A549 (cell line): Measurements from ENCODE around the gene NDUFS8. TPM values are rescaled to one million over a fixed set of nuclear protein-coding genes. Genes with fewer than 3 reads are reported as not detected.

Experiments
- ATAC-seq, 2 experiments: fragments of 200-7000 bp in 1 of 2; fragments of >200 bp in 1 of 2; cut with Nextera tagmentation in 1 of 2; cut with Tn5 transposase in 1 of 2; 3 replicates each; pipeline versions ENCODE4 v1.8.0 to v1.9.1; 2018 to 2020; ENCODE audit warnings: mild to moderate bottlenecking in 1 of 2, moderate library complexity in 1 of 2
- CTCF ChIA-PET: fragments of 300-600 bp; sonication (Branson Sonifier 250); formaldehyde crosslinking; extraction: SDS; loops from one replicate; lab custom pipeline; 2021; ENCODE audit warnings: antibody characterized with exemption, inconsistent platforms; lab: Yijun Ruan, JAX
- POLR2A ChIA-PET: fragments of 350-600 bp; formaldehyde crosslinking; extraction: SDS; loops from one replicate; lab custom pipeline; 2021; ENCODE audit warnings: antibody characterized with exemption, inconsistent platforms; lab: Yijun Ruan, JAX
- DNase-seq, 2 experiments: peaks; one replicate each; pipeline versions ENCODE4 v3.0.0 to v3.0.0-alpha.2; 2011 to 2016; ENCODE audit warnings: low read depth in 1 of 2, low spot score in 1 of 2
- FAIRE-seq: peaks from 2 replicates; lab custom pipeline; 2011; peaks lifted over from hg19 to GRCh38; lab: Jason Lieb, UNC
- H3K27ac ChIP-seq, 2 experiments: fragments of >200 bp; sonication (Bioruptor Twin); formaldehyde crosslinking; 3 replicates each; pipeline ENCODE4 v1.5.1; 2016 to 2017
- H3K4me1 ChIP-seq: fragments of >200 bp; sonication (Bioruptor Twin); formaldehyde crosslinking; 3 replicates; pipeline ENCODE4 v1.6.1; 2016
- H3K4me2 ChIP-seq: fragments of >200 bp; sonication (Bioruptor Twin); formaldehyde crosslinking; 3 replicates; pipeline ENCODE4 v1.6.1; 2016
- H3K4me3 ChIP-seq: fragments of >200 bp; sonication (Bioruptor Twin); formaldehyde crosslinking; 3 replicates; pipeline ENCODE4 v1.5.1; 2016
- H3K9me3 ChIP-seq: fragments of >200 bp; sonication (Bioruptor Twin); formaldehyde crosslinking; 3 replicates; pipeline ENCODE4 v1.6.1; 2016
- BCL3 ChIP-seq: fragments of >200 bp; sonication (Bioruptor Twin); formaldehyde crosslinking; IDR thresholded peaks from 3 replicates; pipeline ENCODE4 v1.6.1; 2016
- BHLHE40 ChIP-seq: IDR thresholded peaks from 2 replicates; pipeline ENCODE4 v1.6.1; 2012; ENCODE audit warnings: low read depth, low read length, inconsistent platforms
- CEBPB ChIP-seq, 2 experiments: fragments of >200 bp in 1 of 2; sonication (Bioruptor Twin) in 1 of 2; formaldehyde crosslinking in 1 of 2; IDR thresholded peaks; 2 replicates each; pipeline ENCODE4 v1.6.1; 2012 to 2016
- EHMT2 ChIP-seq: fragments of 200-600 bp; sonication (generic); IDR thresholded peaks from 2 replicates; pipeline ENCODE4 v1.6.1; 2016; ENCODE audit warnings: antibody characterized with exemption, low read depth, mild to moderate bottlenecking, moderate library complexity
- ELK1 ChIP-seq: fragments of 150-350 bp; IDR thresholded peaks from 2 replicates; pipeline ENCODE4 v1.6.1; 2014; ENCODE audit warnings: low read depth, mild to moderate bottlenecking, low read length
- HEYL ChIP-seq: fragments of 250-450 bp; sonication (Bioruptor Pico); IDR thresholded peaks from 2 replicates; pipeline ENCODE4 v1.8.0; 2021; ENCODE audit warnings: mild to moderate bottlenecking, moderate library complexity
- HMGXB4 ChIP-seq: fragments of 250-450 bp; sonication (Bioruptor Pico); IDR thresholded peaks from 2 replicates; pipeline ENCODE4 v1.5.0; 2021; ENCODE audit warnings: mild to moderate bottlenecking, moderate library complexity, borderline replicate concordance
- HOXB5 ChIP-seq: fragments of 250-450 bp; sonication (Bioruptor Pico); IDR thresholded peaks from 2 replicates; pipeline ENCODE4 v1.5.0; 2020; ENCODE audit warnings: mild to moderate bottlenecking, moderate library complexity
- JUN ChIP-seq, 2 experiments: fragments of >200 bp; sonication (Bioruptor Twin); formaldehyde crosslinking; IDR thresholded peaks; 2 replicates in 1 of 2; 3 replicates in 1 of 2; pipeline ENCODE4 v1.6.1; 2016 to 2017
- MAX ChIP-seq: IDR thresholded peaks from 2 replicates; pipeline ENCODE4 v1.6.1; 2012
- NFE2L2 ChIP-seq: fragments of 150-350 bp; conservative IDR thresholded peaks from 2 replicates; pipeline ENCODE4 v1.6.1; 2014; ENCODE audit warnings: low read length
- NR3C1 ChIP-seq: fragments of >200 bp; sonication (Bioruptor Twin); formaldehyde crosslinking; IDR thresholded peaks from 3 replicates; pipeline ENCODE4 v1.6.1; 2017
- PHF8 ChIP-seq: fragments of 200-600 bp; sonication (generic); IDR thresholded peaks from 2 replicates; pipeline ENCODE4 v1.6.1; 2016; ENCODE audit warnings: low read depth, mild to moderate bottlenecking, antibody characterized with exemption, moderate library complexity, borderline replicate concordance
- POLR2A ChIP-seq: IDR thresholded peaks from 2 replicates; pipeline ENCODE4 v1.6.1; 2012; ENCODE audit warnings: mild to moderate bottlenecking, low read length
- RNF2 ChIP-seq: fragments of 200-600 bp; sonication (generic); IDR thresholded peaks from 2 replicates; pipeline ENCODE4 v1.6.1; 2016; ENCODE audit warnings: low read depth, mild to moderate bottlenecking, antibody characterized with exemption, moderate library complexity, borderline replicate concordance
- SMC3 ChIP-seq: fragments of >200 bp; sonication (Bioruptor Twin); formaldehyde crosslinking; IDR thresholded peaks from 3 replicates; pipeline ENCODE4 v1.6.1; 2018; ENCODE audit warnings: inconsistent platforms
- ZC3H11A ChIP-seq: fragments of 450-650 bp; IDR thresholded peaks from 2 replicates; pipeline ENCODE4 v1.6.1; 2014; ENCODE audit warnings: antibody characterized with exemption, mild to moderate bottlenecking
- ZFP36 ChIP-seq: fragments of 450-650 bp; IDR thresholded peaks from 2 replicates; pipeline ENCODE4 v1.6.1; 2014; ENCODE audit warnings: borderline replicate concordance; ENCODE audit not compliant: partially characterized antibody
- WGBS: methylation state at CpG from one replicate; pipeline ENCODE4 v1.1.6; 2017; ENCODE audit errors: missing lambda C conversion rate; 5-methylcytosine and 5-hydroxymethylcytosine counted together
- polyA plus RNA-seq, 4 experiments: library from polyadenylated mRNA; depleted of rRNA in 3 of 4; stranded (reverse); fragments of >200 nt; fragmentation: RNase III in 1 of 4; extraction: RNeasy Plus Mini Kit Qiagen cat#74134 plus additional on column Dnase treatment in 1 of 4; gene quantifications; 2 replicates in 3 of 4; 3 replicates in 1 of 4; pipeline ENCODE4 v1.2.3, GENCODE V29; 2011 to 2017
- TF ChIP-seq, protein P1 (sequence below): fragments of 250-450 bp; sonication (Bioruptor Pico); IDR thresholded peaks from 2 replicates; pipeline ENCODE4 v1.5.0; 2020; ENCODE audit warnings: low read depth, mild to moderate bottlenecking, moderate library complexity

NDUFS8 gene
- polyA plus RNA-seq, 2 of the 4 experiments (the other 2 are of a cell fraction) = 71.0 to 298 TPM

- DNase-seq = no peak
- H3K27ac ChIP-seq = no peak overlapping the region
- H3K4me1 ChIP-seq = no peaks in the 10 kb centered on the region
- no peak for ATAC-seq
- no peak overlapping the region for H3K4me2 ChIP-seq
- ChIA-PET CTCF (interaction anchor here (1.5 to 1.9 kb wide), 2 partner anchors 22 to 26 kb away, joined by 3 to 4 read pairs; no protein-coding TSS in a partner anchor), POLR2A (no interaction called here)
- 94% methylated on average over 2 of the region's 2 CpGs for WGBS
- no peaks in the 10 kb centered on the region for H3K9me3 ChIP-seq
- TF ChIP-seq BHLHE40 (no peak), MAX (no peak), JUN (IDR thresholded peaks at IDR 0.05) (no peak), CEBPB (IDR thresholded peaks at IDR 0.05) (no peak), PHF8 (no peak), POLR2A (no peak), ELK1 (no peak), HOXB5 (CRISPR knock-in tag) (no peak), NR3C1 (no peak), SMC3 (no peak), EHMT2 (no peak), ZC3H11A (no peak), HMGXB4 (CRISPR knock-in tag) (no peak), ZFP36 (no peak), RNF2 (no peak)
- TF ChIP-seq, protein P1, sequence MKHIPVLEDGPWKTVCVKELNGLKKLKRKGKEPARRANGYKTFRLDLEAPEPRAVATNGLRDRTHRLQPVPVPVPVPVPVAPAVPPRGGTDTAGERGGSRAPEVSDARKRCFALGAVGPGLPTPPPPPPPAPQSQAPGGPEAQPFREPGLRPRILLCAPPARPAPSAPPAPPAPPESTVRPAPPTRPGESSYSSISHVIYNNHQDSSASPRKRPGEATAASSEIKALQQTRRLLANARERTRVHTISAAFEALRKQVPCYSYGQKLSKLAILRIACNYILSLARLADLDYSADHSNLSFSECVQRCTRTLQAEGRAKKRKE (CRISPR knock-in tag) = no peak
- H3K4me3 ChIP-seq = no peak overlapping the region
- no peak for FAIRE-seq
These were observed 34.4 kb downstream of the NDUFS8 start for GRCh38 chr11:68064926-68065325.

GRCh38 chr11:68065841-68066240 lies 35.4 kb downstream of the NDUFS8 start:
- no peaks in the 10 kb centered on the region for H3K4me1 ChIP-seq
- no peak overlapping the region for H3K4me2 ChIP-seq
- ChIA-PET POLR2A (no interaction called here), CTCF (interaction anchor here (0.6 to 1.9 kb wide), 3 partner anchors 23 to 795 kb away, joined by 3 to 4 read pairs (median 3); no protein-coding TSS in a partner anchor)
- no peaks in the 10 kb centered on the region for H3K9me3 ChIP-seq
- DNase-seq (no peak), FAIRE-seq (no peak), ATAC-seq (no peak)
- H3K4me3 ChIP-seq = no peak overlapping the region
- 84% methylated on average over 5 of the region's 5 CpGs for WGBS
- no peak overlapping the region for H3K27ac ChIP-seq
- TF ChIP-seq RNF2 = no peak
- TF ChIP-seq NFE2L2 = no peak
- no peak for TF ChIP-seq BCL3
- no peak for TF ChIP-seq ELK1
- no peak for TF ChIP-seq HEYL
